Upper lobe of right lung (tissue), 1 donor: ENCODE results near the gene FAM3A. TPM values are rescaled to one million over a fixed set of nuclear protein-coding genes. Genes with fewer than 3 reads are reported as not detected.

Experiments
- ATAC-seq: fragments of 200-7000 bp; cut with Tn5 transposase; one replicate; pipeline ENCODE4 v1.9.1; 2020; ENCODE audit warnings: mild to moderate bottlenecking, moderate library complexity
- DNase-seq: peaks from one replicate; pipeline ENCODE4 v3.0.0-alpha.2; 2020
- H3K27ac ChIP-seq: fragments of 200-600 bp; one replicate; pipeline ENCODE4 v1.8.0; 2022
- H3K27me3 ChIP-seq: fragments of 200-600 bp; one replicate; pipeline ENCODE4 v1.8.0; 2022; ENCODE audit warnings: mild to moderate bottlenecking
- H3K36me3 ChIP-seq: fragments of 200-600 bp; one replicate; pipeline ENCODE4 v1.8.0; 2022
- H3K4me1 ChIP-seq: fragments of 200-600 bp; one replicate; pipeline ENCODE4 v1.8.0; 2022
- H3K4me3 ChIP-seq: fragments of 200-600 bp; one replicate; pipeline ENCODE4 v1.8.0; 2022; ENCODE audit warnings: mild to moderate bottlenecking
- H3K9me3 ChIP-seq: fragments of 200-600 bp; one replicate; pipeline ENCODE4 v1.8.0; 2022
- intact Hi-C: fragments of 100-400 bp; cut with DNase I; formaldehyde crosslinking; loops from one replicate; pipeline ENCODE4 v1.11.0; 2022
- total RNA-seq: library from RNA; stranded (reverse); fragmentation: NEBNext Ultra II Directional; extraction: Animal tissue kit (Norgen Biotek cat#: 25700); gene quantifications from one replicate; pipeline ENCODE4 v1.2.1, GENCODE V29; 2021
- TF ChIP-seq, protein P1 (sequence below): fragments of 200-600 bp; IDR thresholded peaks from one replicate; pipeline ENCODE4 v1.8.0; 2022; ENCODE audit warnings: antibody characterized with exemption
- donor health status: DM: no; HTN: yes; CAD: no; lungs with severe emphysema.

FAM3A gene
- total RNA-seq, 1 donor from 2014 or later, result 42.6 TPM

GRCh38 chrX:154548028-154548316 is 31.9 kb upstream of the FAM3A start:
- Histone ChIP-seq H3K4me3 (peak overlapping the region; percentile 62), H3K4me1 (peaks cover 12% of the 10 kb centered on the region), H3K27me3 (no peaks in the 10 kb centered on the region), H3K9me3 (no peaks in the 10 kb centered on the region), H3K27ac (peak overlapping the region; percentile 83), H3K36me3 (peaks cover 4% of the 10 kb centered on the region)
- ATAC-seq (no peak), DNase-seq (no peak)
- TF ChIP-seq, protein P1, sequence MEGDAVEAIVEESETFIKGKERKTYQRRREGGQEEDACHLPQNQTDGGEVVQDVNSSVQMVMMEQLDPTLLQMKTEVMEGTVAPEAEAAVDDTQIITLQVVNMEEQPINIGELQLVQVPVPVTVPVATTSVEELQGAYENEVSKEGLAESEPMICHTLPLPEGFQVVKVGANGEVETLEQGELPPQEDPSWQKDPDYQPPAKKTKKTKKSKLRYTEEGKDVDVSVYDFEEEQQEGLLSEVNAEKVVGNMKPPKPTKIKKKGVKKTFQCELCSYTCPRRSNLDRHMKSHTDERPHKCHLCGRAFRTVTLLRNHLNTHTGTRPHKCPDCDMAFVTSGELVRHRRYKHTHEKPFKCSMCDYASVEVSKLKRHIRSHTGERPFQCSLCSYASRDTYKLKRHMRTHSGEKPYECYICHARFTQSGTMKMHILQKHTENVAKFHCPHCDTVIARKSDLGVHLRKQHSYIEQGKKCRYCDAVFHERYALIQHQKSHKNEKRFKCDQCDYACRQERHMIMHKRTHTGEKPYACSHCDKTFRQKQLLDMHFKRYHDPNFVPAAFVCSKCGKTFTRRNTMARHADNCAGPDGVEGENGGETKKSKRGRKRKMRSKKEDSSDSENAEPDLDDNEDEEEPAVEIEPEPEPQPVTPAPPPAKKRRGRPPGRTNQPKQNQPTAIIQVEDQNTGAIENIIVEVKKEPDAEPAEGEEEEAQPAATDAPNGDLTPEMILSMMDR, result no peak
- intact Hi-C loops, result no loop called here

GRCh38 chrX:154547245-154548027 is 31.4 kb upstream of the FAM3A start, which contains the start of gene IKBKG:
Gene IKBKG, plus strand, starts transcription at chrX:154547620. Its CDS starts 4,383 bp downstream, at chrX:154552003.
- no peaks in the 10 kb centered on the region for H3K27me3 ChIP-seq
- peak within 1 kb of the TSS; percentile 62 for H3K4me3 ChIP-seq
- intact Hi-C loops, result no loop called here
- ATAC-seq (peak; percentile 92), DNase-seq (peak; percentile 94)
- peaks cover 16% of the 10 kb centered on the region for H3K4me1 ChIP-seq
- TF ChIP-seq, protein P1, result no peak
- peak within 1 kb of the TSS; percentile 83 for H3K27ac ChIP-seq
- no peaks in the 10 kb centered on the region for H3K9me3 ChIP-seq
- H3K36me3 ChIP-seq, result peaks cover 4% of the 10 kb centered on the region

DNA sequence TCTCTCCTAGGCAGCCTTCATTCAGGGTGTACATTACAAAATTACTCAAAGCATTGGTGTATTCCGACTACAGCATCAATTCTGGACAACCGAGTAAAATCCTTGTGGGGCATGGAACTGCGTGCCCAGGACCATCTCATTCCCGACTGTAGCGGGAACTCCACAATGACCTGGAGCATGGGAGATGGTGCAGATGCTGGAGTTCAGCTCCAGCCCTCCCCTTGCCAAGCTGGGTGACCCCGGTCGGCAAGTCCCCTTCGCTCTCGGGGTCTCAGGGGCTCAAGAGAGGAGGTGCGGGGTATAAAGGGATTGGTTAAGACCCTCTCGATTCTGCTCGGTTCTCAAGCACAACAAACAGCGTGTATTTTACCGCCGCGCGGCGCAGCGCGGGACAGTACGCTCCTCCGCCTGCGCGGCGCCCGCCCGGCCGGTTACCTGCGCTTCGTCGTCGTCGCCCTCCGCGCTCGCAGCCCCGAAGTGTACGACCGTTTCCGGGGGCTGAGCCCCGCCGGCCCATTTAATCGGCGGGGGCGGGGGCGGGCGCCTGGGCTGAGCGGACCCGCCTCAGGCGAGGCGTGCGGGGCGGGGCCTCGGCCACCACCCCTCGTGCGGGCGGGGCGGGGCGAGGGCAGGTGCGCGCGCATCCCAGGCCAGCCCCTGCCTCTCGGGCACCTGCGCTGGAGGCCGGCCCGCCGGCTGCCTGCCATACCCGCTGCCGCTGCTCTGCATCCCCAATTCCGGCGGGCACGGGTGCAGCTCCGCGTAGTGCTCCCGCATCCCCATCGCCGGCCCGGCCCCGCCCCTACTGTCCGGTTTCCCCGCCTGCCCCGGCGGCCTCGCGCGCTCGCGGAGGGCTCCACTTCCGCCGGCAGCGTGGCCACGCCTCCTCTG is 30.6 kb upstream of the FAM3A start, which contains the start of gene G6PD:
Gene G6PD (minus strand): TSS at position 493 of the 891 bp plus-strand sequence. CDS start 691 bp downstream, outside the sequence.
- no peaks in the 10 kb centered on the region for H3K36me3 ChIP-seq
- peak within 1 kb of the TSS; percentile 62 for H3K4me3 ChIP-seq
- ATAC-seq, result peak; percentile 85
- no peaks in the 10 kb centered on the region for H3K27me3 ChIP-seq
- H3K27ac ChIP-seq, result peak within 1 kb of the TSS; percentile 83
- DNase-seq, result no peak
- H3K4me1 ChIP-seq, result peaks cover 22% of the 10 kb centered on the region
- TF ChIP-seq, protein P1, result no peak
- H3K9me3 ChIP-seq, result no peaks in the 10 kb centered on the region
- intact Hi-C loops, result no loop called here

DNA sequence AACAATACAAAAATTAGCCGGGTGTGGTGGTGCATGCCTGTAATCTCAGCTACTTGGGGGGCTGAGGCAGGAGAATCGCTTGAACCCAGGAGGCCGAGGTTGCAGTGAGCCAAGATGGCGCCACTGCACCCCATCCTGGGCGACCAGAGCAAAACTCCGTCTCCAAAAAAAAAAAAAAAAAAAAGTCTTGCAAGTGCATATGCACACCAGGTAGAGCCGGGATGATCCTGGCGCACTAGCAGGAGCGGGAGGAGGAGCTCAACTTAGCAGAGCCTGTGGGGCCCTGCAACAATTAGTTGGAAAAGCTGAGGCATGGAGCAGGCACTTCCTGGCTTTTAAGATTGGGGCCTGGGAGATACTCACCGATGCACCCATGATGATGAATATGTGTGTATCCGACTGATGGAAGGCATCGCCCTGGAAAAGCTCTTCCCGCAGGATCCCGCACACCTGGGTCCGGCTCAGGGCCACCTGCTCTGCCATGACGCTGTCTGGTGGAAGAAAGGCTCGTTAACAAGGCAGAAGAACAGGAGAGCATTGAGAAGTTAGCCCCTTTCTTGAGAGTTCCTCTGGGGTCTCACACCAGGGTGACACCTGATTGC is 29.7 kb upstream of the FAM3A start:
- Histone ChIP-seq H3K4me3 (peak overlapping the region; percentile 62), H3K27me3 (no peaks in the 10 kb centered on the region), H3K36me3 (no peaks in the 10 kb centered on the region), H3K9me3 (no peaks in the 10 kb centered on the region), H3K4me1 (peaks cover 23% of the 10 kb centered on the region), H3K27ac (peak overlapping the region; percentile 58)
- DNase-seq (no peak), ATAC-seq (no peak)
- intact Hi-C loops, result no loop called here
- TF ChIP-seq, protein P1, result no peak

- Histone ChIP-seq H3K27me3 (no peaks in the 10 kb centered on the region), H3K4me1 (peaks cover 17% of the 10 kb centered on the region), H3K27ac (peak overlapping the region; percentile 83), H3K9me3 (no peaks in the 10 kb centered on the region), H3K4me3 (peak overlapping the region; percentile 19), H3K36me3 (no peaks in the 10 kb centered on the region)
- DNase-seq, result peak; percentile 81
- peak; percentile 21 for ATAC-seq
- TF ChIP-seq, protein P1, result no peak
- intact Hi-C loops, result no loop called here
These were observed 26.8 kb upstream of the FAM3A start for GRCh38 chrX:154542723-154543424.
